Measurements from ENCODE around the gene TEP1. TPM values are rescaled to one million over a fixed set of nuclear protein-coding genes. Genes with fewer than 3 reads are reported as not detected.
A peak's percentile ranks its signal among the peaks of the same experiment; 100 is the strongest.

TEP1 gene
- total RNA-seq, 1 experiment from 2014 or later, result 20.4 TPM

DNA sequence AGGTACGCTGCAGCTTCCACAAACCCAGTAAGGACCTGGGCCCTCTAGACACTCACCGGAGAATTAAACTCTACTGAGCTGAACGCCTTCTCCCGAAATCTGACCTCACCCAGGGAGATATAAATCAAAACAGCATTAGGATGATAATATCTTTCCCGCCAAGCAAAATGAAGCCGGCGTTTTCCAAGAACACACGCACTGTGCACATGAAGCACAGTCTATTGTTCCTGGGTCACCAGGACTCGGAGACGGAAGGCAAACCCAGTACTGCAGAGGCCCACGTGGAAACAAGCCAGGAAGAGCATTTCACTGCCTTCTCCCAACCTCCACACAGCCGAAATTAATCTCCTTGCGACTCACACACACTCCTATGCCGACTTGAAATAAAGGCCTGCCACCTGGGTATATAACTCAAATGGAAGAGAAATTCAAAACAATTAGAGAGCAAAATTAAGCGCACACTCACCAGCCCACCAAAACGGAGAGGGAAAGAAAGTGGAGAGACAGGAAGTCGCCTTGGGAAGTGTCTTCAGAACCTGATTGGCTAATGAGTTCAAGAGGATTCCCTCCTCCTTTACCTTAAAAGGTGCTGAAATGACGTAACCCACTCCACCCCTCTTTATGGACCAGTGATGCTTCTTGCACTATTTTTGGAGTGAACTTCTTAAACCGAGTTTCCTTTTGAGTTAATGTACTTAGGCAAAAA lies 80.4 kb downstream of the TEP1 start, which contains the start of gene CCNB1IP1:
Gene CCNB1IP1 (minus strand): TSS at position 492 of the 706 bp plus-strand sequence. CDS start 16,756 bp downstream, outside the sequence.
- Mint-ChIP-seq H3K36me3 (ENCODE audit: insufficient read depth, unreplicated experiment) (peaks cover 8% of the 10 kb centered on the region), H3K27ac (ENCODE audit: low read depth, unreplicated experiment) (peak within 1 kb of the TSS; percentile 94), H3K9me3 (ENCODE audit: unreplicated experiment) (no peaks in the 10 kb centered on the region), H3K27me3 (ENCODE audit: insufficient read depth, unreplicated experiment) (no peaks in the 10 kb centered on the region), H3K4me3 (ENCODE audit: unreplicated experiment) (peak within 1 kb of the TSS; percentile 93), H3K4me1 (ENCODE audit: insufficient read depth, unreplicated experiment) (peaks cover 25% of the 10 kb centered on the region)
- intact Hi-C loops (cut with micrococcal nuclease), result loop anchor here (2.0 kb wide), 1 partner anchor 128 kb away; the partner anchor contains the start of gene PIP4P1
- DNase-seq (ENCODE audit: unreplicated experiment), result peak; percentile 94
- POLR2A ChIA-PET, result interaction anchor here (0.6 to 9.8 kb wide), 19 partner anchors 10 to 351 kb away, joined by 3 to 205 read pairs (median 4); partner anchors contain the start of genes APEX1, OSGEP, PARP2 and PIP4P1
- no peak for TF ChIP-seq CTCF (IDR thresholded peaks at IDR 0.05; ENCODE audit: unreplicated experiment)
- BruUV-seq (replicated peaks), result TSS peak; percentile 86
- CTCF ChIA-PET, result interaction anchor here (0.5 to 9.9 kb wide), 10 partner anchors 10 to 1227 kb away, joined by 3 to 152 read pairs (median 3); partner anchors contain the start of genes PARP2 and PNP

DNA sequence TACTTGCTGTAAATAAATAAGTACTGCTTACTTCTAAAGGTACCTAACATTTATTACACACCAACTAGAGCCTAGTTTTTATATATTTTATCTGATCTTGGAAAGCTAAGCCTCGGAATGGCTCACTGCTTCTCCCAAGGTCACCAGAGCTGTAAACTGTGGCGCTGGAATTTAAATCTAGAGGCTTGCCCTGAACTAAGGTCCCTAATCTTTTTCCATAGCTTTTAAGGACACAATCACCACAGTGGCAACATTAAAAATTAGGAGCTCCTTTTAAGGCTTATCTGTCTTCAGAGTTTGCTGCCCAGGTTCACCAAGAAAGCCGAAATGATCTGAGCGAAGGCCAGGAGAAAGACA lies 80.9 kb downstream of the TEP1 start:
- intact Hi-C loops (cut with micrococcal nuclease), result loop anchor here (2.0 kb wide), 1 partner anchor 128 kb away; the partner anchor contains the start of gene PIP4P1
- Mint-ChIP-seq H3K4me3 (ENCODE audit: unreplicated experiment) (peak overlapping the region; percentile 93), H3K9me3 (ENCODE audit: unreplicated experiment) (no peaks in the 10 kb centered on the region), H3K4me1 (ENCODE audit: insufficient read depth, unreplicated experiment) (peaks cover 30% of the 10 kb centered on the region), H3K27ac (ENCODE audit: low read depth, unreplicated experiment) (peak overlapping the region; percentile 94), H3K36me3 (ENCODE audit: insufficient read depth, unreplicated experiment) (peaks cover 13% of the 10 kb centered on the region), H3K27me3 (ENCODE audit: insufficient read depth, unreplicated experiment) (no peaks in the 10 kb centered on the region)
- no peak for TF ChIP-seq CTCF (IDR thresholded peaks at IDR 0.05; ENCODE audit: unreplicated experiment)
- no TSS peak for BruUV-seq (replicated peaks)
- POLR2A ChIA-PET, result interaction anchor here (0.6 to 9.8 kb wide), 15 partner anchors 10 to 350 kb away, joined by 3 to 205 read pairs (median 4); partner anchors contain the start of genes APEX1, OSGEP, PARP2 and PIP4P1
- no peak for DNase-seq (ENCODE audit: unreplicated experiment)
- CTCF ChIA-PET, result interaction anchor here (0.5 to 9.9 kb wide), 8 partner anchors 10 to 1227 kb away, joined by 3 to 152 read pairs (median 4); partner anchors contain the start of genes PARP2 and PNP

DNA sequence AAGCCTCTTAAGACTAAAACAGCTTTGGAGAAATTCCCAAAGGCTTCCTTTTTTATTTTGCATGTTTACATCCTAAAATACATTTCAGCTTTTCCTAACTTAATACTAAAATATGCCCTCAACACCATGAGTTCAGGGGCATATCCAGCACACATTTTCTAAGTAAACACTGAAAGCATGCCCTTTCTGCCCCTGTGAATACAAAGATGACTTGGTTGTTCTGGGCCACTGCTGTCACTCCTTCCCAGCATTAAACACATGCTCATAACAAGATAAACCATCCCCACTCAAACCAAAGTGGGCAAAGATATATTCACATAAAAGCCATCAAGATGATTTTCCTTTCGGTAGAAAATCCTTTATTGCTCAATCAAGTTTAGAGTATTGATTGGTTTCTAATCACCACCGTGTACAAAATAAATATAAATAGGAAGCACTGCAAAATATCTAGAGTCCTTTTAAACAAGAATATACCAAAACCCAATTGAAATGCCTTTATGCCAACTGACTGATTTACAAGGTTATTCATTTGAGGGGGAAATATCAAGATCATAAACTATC lies 82.2 kb downstream of the TEP1 start:
- BruUV-seq (replicated peaks), result no TSS peak
- peak overlapping the region; percentile 69 for H3K27ac Mint-ChIP-seq (ENCODE audit: low read depth, unreplicated experiment)
- intact Hi-C loops (cut with micrococcal nuclease), result no loop called here
- DNase-seq (ENCODE audit: unreplicated experiment), result no peak
- H3K9me3 Mint-ChIP-seq (ENCODE audit: unreplicated experiment), result no peaks in the 10 kb centered on the region
- ChIA-PET POLR2A (interaction anchor here (0.7 to 9.8 kb wide), 6 partner anchors 11 to 915 kb away, joined by 3 to 205 read pairs (median 18); partner anchors contain the start of genes APEX1, OSGEP, PARP2 and PIP4P1), CTCF (interaction anchor here (1.9 to 9.9 kb wide), 2 partner anchors 20 to 276 kb away, joined by 10 to 152 read pairs; no protein-coding TSS in a partner anchor)
- peaks cover 31% of the 10 kb centered on the region for H3K4me1 Mint-ChIP-seq (ENCODE audit: insufficient read depth, unreplicated experiment)
- H3K36me3 Mint-ChIP-seq (ENCODE audit: insufficient read depth, unreplicated experiment), result peaks cover 25% of the 10 kb centered on the region
- TF ChIP-seq CTCF (IDR thresholded peaks at IDR 0.05; ENCODE audit: unreplicated experiment), result no peak
- H3K27me3 Mint-ChIP-seq (ENCODE audit: insufficient read depth, unreplicated experiment), result no peaks in the 10 kb centered on the region
- peak overlapping the region; percentile 93 for H3K4me3 Mint-ChIP-seq (ENCODE audit: unreplicated experiment)

GRCh38 chr14:20329355-20329754 lies 83.9 kb downstream of the TEP1 start:
- BruUV-seq (replicated peaks), result no TSS peak
- no peak for TF ChIP-seq CTCF (IDR thresholded peaks at IDR 0.05; ENCODE audit: unreplicated experiment)
- no peaks in the 10 kb centered on the region for H3K27me3 Mint-ChIP-seq (ENCODE audit: insufficient read depth, unreplicated experiment)
- H3K4me1 Mint-ChIP-seq (ENCODE audit: insufficient read depth, unreplicated experiment), result peaks cover 31% of the 10 kb centered on the region
- H3K9me3 Mint-ChIP-seq (ENCODE audit: unreplicated experiment), result no peaks in the 10 kb centered on the region
- POLR2A ChIA-PET, result interaction anchor here (0.7 to 9.8 kb wide), 5 partner anchors 13 to 1056 kb away, joined by 3 to 205 read pairs (median 9); partner anchors contain the start of genes APEX1, OSGEP, PARP2 and RNASE4
- H3K36me3 Mint-ChIP-seq (ENCODE audit: insufficient read depth, unreplicated experiment), result peaks cover 43% of the 10 kb centered on the region
- CTCF ChIA-PET, result interaction anchor here (0.5 to 9.9 kb wide), 13 partner anchors 12 to 644 kb away, joined by 3 to 152 read pairs (median 7); partner anchors contain the start of gene TTC5
- no peak overlapping the region for H3K27ac Mint-ChIP-seq (ENCODE audit: low read depth, unreplicated experiment)
- H3K4me3 Mint-ChIP-seq (ENCODE audit: unreplicated experiment), result no peak overlapping the region
- intact Hi-C loops (cut with micrococcal nuclease), result loop anchor here (10.0 kb wide), 1 partner anchor 645 kb away; no protein-coding TSS in a partner anchor
- no peak for DNase-seq (ENCODE audit: unreplicated experiment)

Measured in MCF 10A (cell line).